Measurements from ENCODE around the gene C9orf152.

The C9orf152 gene

GRCh38 chr9:110175275-110175968 lies 32.5 kb downstream of the C9orf152 start:
- Histone ChIP-seq H3K27ac (replicated peaks; ENCODE audit: low read length) (no peak overlapping the region), H3K27me3 (ENCODE audit: control insufficient read depth in 3 of 3, insufficient read depth in 3 of 3, low read depth in 1 of 3, low read length in 3 of 3) (no peaks in the 10 kb centered on the region), H3K36me3 (replicated peaks in 1 of 2; ENCODE audit: control insufficient read depth in 2 of 2, insufficient read depth in 2 of 2, low read length in 2 of 2) (peaks cover 2 to 23% of the 10 kb centered on the region in 2 donors), H3K79me1 (ENCODE audit: low read depth, low read length) (no peaks in the 10 kb centered on the region), H2BK12ac (ENCODE audit: low read length) (no peak overlapping the region), H2AK5ac (ENCODE audit: low read depth, low read length) (no peak overlapping the region), H3K23ac (ENCODE audit: low read depth, low read length, poor library complexity) (no peak overlapping the region), H3K4ac (ENCODE audit: low read length) (no peak overlapping the region), H3K14ac (ENCODE audit: low read length) (no peak overlapping the region), H2BK120ac (ENCODE audit: low read depth, low read length) (no peak overlapping the region), H2AFZ (ENCODE audit: low read length) (no peak overlapping the region), H3K18ac (ENCODE audit: low read length) (no peak overlapping the region), H2BK15ac (ENCODE audit: low read length) (no peak overlapping the region), H3K4me1 (ENCODE audit: control insufficient read depth in 2 of 2, insufficient read depth in 1 of 2, low read depth in 1 of 2, low read length in 2 of 2) (peaks cover 0 to 2% of the 10 kb centered on the region in 2 donors), H3K9ac (ENCODE audit: low read depth, low read length, poor library complexity) (no peak overlapping the region), H3K9me3 (replicated peaks in 1 of 2; ENCODE audit: control insufficient read depth in 2 of 2, insufficient read depth in 1 of 2, low read depth in 1 of 2, low read length in 2 of 2) (peaks cover 0 to 10% of the 10 kb centered on the region in 2 donors), H4K91ac (ENCODE audit: low read depth, low read length, poor library complexity) (no peak overlapping the region), H3K4me3 (ENCODE audit: low read length in 2 of 2) (no peak overlapping the region), H3K4me2 (ENCODE audit: insufficient read depth, low read length, poor library complexity, severe bottlenecking) (no peak overlapping the region), H2BK5ac (ENCODE audit: low read length) (no peak overlapping the region), H4K8ac (ENCODE audit: low read depth, low read length) (no peak overlapping the region)
- no CpG with 5 or more reads among the region's 4 CpGs for WGBS, 2 donors (ENCODE audit: extremely low coverage in 2 of 2, insufficient read length in 2 of 2, insufficient replicate concordance in 1 of 2)
- DNase-seq (ENCODE audit: low spot score): no peak

DNA sequence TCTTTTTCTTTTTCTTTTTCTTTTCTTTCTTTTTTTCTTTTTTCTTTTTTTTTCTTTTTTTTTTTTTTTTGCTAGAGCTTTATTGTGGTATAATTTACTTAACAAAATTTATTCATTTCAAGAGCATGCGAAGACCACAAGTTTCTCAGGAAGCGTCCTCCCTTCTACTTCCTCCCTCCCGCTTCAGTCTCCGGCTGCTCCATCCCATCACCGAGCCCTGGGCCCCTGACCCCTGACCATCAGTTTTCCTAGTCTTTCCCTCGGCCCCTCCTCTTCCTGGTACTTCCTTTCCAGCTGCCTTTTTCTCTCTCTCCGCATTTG lies 34.7 kb downstream of the C9orf152 start:
- no peak overlapping the region for H4K8ac ChIP-seq (ENCODE audit: low read depth, low read length)

DNA sequence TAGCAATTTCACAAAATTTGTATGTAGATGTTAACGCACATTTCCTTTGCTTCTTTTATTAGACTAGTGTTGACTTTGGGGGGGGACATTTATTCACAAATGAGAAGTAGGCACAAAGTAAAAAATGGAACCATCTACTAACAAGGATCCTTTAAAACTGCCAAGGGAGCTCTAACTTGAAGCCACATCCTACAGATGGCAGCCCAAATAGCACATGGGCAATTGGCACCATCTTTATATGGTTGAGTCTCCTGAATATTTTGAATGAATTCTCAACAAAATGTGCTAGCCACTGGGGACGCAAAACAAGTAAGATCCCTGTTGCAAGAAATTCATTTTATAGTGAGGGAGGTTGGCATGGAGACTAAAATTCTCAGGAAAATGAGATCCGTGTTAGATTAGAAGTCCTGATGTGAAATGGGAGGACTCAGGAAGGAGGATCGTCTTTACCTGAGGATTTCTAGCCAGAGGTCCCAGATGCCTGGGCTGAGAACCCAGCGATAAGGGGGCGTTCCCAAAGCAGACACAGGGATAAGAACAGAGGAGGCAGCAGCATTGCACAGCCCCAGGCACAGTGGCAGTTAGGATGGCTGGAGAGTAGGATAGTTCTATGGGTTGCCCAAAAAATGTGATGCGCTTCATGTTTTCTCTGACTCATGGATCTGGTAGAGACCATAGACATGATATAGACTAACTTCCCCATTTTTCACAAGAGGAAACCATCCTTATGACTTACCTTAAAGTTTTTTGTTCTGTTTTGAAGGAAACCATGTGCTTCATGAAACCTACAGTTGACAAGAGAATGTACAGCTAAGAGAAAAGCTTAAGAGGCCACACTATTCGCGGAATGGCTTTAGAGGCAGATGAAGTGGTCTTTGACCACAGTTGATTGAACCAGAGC lies 37.4 kb downstream of the C9orf152 start:
- H3K4me2 ChIP-seq (ENCODE audit: insufficient read depth, low read length, poor library complexity, severe bottlenecking): no peak overlapping the region
- no peak overlapping the region for H2BK12ac ChIP-seq (ENCODE audit: low read length)
- DNase-seq (ENCODE audit: low spot score): no peak
- H3K18ac ChIP-seq (ENCODE audit: low read length): no peak overlapping the region
- no peak overlapping the region for H2BK120ac ChIP-seq (ENCODE audit: low read depth, low read length)
- no peak overlapping the region for H2BK5ac ChIP-seq (ENCODE audit: low read length)
- H2AFZ ChIP-seq (ENCODE audit: low read length): no peak overlapping the region
- no peak overlapping the region for H3K4me3 ChIP-seq (ENCODE audit: low read length in 2 of 2)
- H4K8ac ChIP-seq (ENCODE audit: low read depth, low read length): no peak overlapping the region
- H3K9ac ChIP-seq (ENCODE audit: low read depth, low read length, poor library complexity): no peak overlapping the region
- H3K14ac ChIP-seq (ENCODE audit: low read length): no peak overlapping the region
- H3K36me3 ChIP-seq (replicated peaks in 1 of 2; ENCODE audit: control insufficient read depth in 2 of 2, insufficient read depth in 2 of 2, low read length in 2 of 2): peaks cover 7 to 67% of the 10 kb centered on the region in 2 donors
- no peaks in the 10 kb centered on the region for H3K79me1 ChIP-seq (ENCODE audit: low read depth, low read length)
- no peak overlapping the region for H3K4ac ChIP-seq (ENCODE audit: low read length)
- H3K4me1 ChIP-seq (ENCODE audit: control insufficient read depth in 2 of 2, insufficient read depth in 1 of 2, low read depth in 1 of 2, low read length in 2 of 2): peaks cover 0 to 2% of the 10 kb centered on the region in 2 donors
- no CpG with 5 or more reads among the region's 9 CpGs for WGBS, 2 donors (ENCODE audit: extremely low coverage in 2 of 2, insufficient read length in 2 of 2, insufficient replicate concordance in 1 of 2)
- no peak overlapping the region for H3K23ac ChIP-seq (ENCODE audit: low read depth, low read length, poor library complexity)
- H3K27ac ChIP-seq (replicated peaks; ENCODE audit: low read length): no peak overlapping the region
- no peak overlapping the region for H2BK15ac ChIP-seq (ENCODE audit: low read length)
- no peak overlapping the region for H4K91ac ChIP-seq (ENCODE audit: low read depth, low read length, poor library complexity)
- peaks cover 0 to 9% of the 10 kb centered on the region in 2 donors for H3K9me3 ChIP-seq (replicated peaks in 1 of 2; ENCODE audit: control insufficient read depth in 2 of 2, insufficient read depth in 1 of 2, low read depth in 1 of 2, low read length in 2 of 2)
- no peak overlapping the region for H2AK5ac ChIP-seq (ENCODE audit: low read depth, low read length)
- no peaks in the 10 kb centered on the region for H3K27me3 ChIP-seq (ENCODE audit: control insufficient read depth in 3 of 3, insufficient read depth in 3 of 3, low read depth in 1 of 3, low read length in 3 of 3)

More for the DNA sequence above, 34.7 kb downstream of the C9orf152 start:
- Histone ChIP-seq H2BK12ac (ENCODE audit: low read length) (no peak overlapping the region), H3K18ac (ENCODE audit: low read length) (no peak overlapping the region), H3K23ac (ENCODE audit: low read depth, low read length, poor library complexity) (no peak overlapping the region), H3K4ac (ENCODE audit: low read length) (no peak overlapping the region), H3K4me2 (ENCODE audit: insufficient read depth, low read length, poor library complexity, severe bottlenecking) (no peak overlapping the region), H2BK15ac (ENCODE audit: low read length) (no peak overlapping the region), H4K91ac (ENCODE audit: low read depth, low read length, poor library complexity) (no peak overlapping the region), H3K4me3 (ENCODE audit: low read length in 2 of 2) (no peak overlapping the region), H2AK5ac (ENCODE audit: low read depth, low read length) (no peak overlapping the region), H2AFZ (ENCODE audit: low read length) (no peak overlapping the region), H3K36me3 (replicated peaks in 1 of 2; ENCODE audit: control insufficient read depth in 2 of 2, insufficient read depth in 2 of 2, low read length in 2 of 2) (peaks cover 7 to 44% of the 10 kb centered on the region in 2 donors), H3K27ac (replicated peaks; ENCODE audit: low read length) (no peak overlapping the region), H3K27me3 (ENCODE audit: control insufficient read depth in 3 of 3, insufficient read depth in 3 of 3, low read depth in 1 of 3, low read length in 3 of 3) (no peaks in the 10 kb centered on the region), H3K14ac (ENCODE audit: low read length) (no peak overlapping the region), H3K9me3 (replicated peaks in 1 of 2; ENCODE audit: control insufficient read depth in 2 of 2, insufficient read depth in 1 of 2, low read depth in 1 of 2, low read length in 2 of 2) (peaks cover 0 to 9% of the 10 kb centered on the region in 2 donors), H2BK120ac (ENCODE audit: low read depth, low read length) (no peak overlapping the region), H3K9ac (ENCODE audit: low read depth, low read length, poor library complexity) (no peak overlapping the region), H3K79me1 (ENCODE audit: low read depth, low read length) (no peaks in the 10 kb centered on the region), H2BK5ac (ENCODE audit: low read length) (no peak overlapping the region), H3K4me1 (ENCODE audit: control insufficient read depth in 2 of 2, insufficient read depth in 1 of 2, low read depth in 1 of 2, low read length in 2 of 2) (peaks cover 0 to 2% of the 10 kb centered on the region in 2 donors)
- no CpG with 5 or more reads among the region's 7 CpGs for whole genome bisulfite sequencing, 2 donors (ENCODE audit: extremely low coverage in 2 of 2, insufficient read length in 2 of 2, insufficient replicate concordance in 1 of 2)
- DNase-seq (ENCODE audit: low spot score): no peak

DNA sequence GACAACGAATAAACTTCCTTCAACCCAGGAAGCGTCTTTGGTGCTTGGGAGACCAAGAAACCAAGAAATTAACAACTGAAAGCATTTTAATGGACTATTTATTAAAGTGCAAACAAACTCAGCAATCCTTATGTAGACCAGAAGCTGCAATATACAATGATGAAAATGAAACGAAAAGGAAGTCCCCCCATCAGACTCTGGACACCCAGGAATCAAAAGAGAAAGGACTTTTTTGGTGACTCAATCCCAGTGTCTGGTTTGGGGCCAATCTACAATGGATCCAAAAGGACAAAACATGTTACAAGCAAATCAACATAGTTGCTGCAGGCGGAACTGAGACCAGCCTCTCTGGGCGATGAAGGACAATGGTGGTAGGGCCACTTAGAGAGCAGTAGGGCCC lies 39.5 kb downstream of the C9orf152 start:
- H3K79me1 ChIP-seq (ENCODE audit: low read depth, low read length): no peaks in the 10 kb centered on the region
- H3K4me1 ChIP-seq (ENCODE audit: control insufficient read depth in 2 of 2, insufficient read depth in 1 of 2, low read depth in 1 of 2, low read length in 2 of 2): peaks cover 0 to 2% of the 10 kb centered on the region in 2 donors
- no peak overlapping the region for H3K4me3 ChIP-seq (ENCODE audit: low read length in 2 of 2)
- no peak overlapping the region for H2AK5ac ChIP-seq (ENCODE audit: low read depth, low read length)
- H4K8ac ChIP-seq (ENCODE audit: low read depth, low read length): no peak overlapping the region
- no peak overlapping the region for H3K4ac ChIP-seq (ENCODE audit: low read length)
- H3K4me2 ChIP-seq (ENCODE audit: insufficient read depth, low read length, poor library complexity, severe bottlenecking): no peak overlapping the region
- H2BK15ac ChIP-seq (ENCODE audit: low read length): no peak overlapping the region
- H3K36me3 ChIP-seq (replicated peaks in 1 of 2; ENCODE audit: control insufficient read depth in 2 of 2, insufficient read depth in 2 of 2, low read length in 2 of 2): peaks cover 5 to 70% of the 10 kb centered on the region in 2 donors
- H3K9me3 ChIP-seq (replicated peaks in 1 of 2; ENCODE audit: control insufficient read depth in 2 of 2, insufficient read depth in 1 of 2, low read depth in 1 of 2, low read length in 2 of 2): peaks cover 0 to 8% of the 10 kb centered on the region in 2 donors
- H3K27ac ChIP-seq (replicated peaks; ENCODE audit: low read length): no peak overlapping the region
- H2BK12ac ChIP-seq (ENCODE audit: low read length): no peak overlapping the region
- no CpG with 5 or more reads among the region's 5 CpGs for WGBS, 2 donors (ENCODE audit: extremely low coverage in 2 of 2, insufficient read length in 2 of 2, insufficient replicate concordance in 1 of 2)
- H2BK5ac ChIP-seq (ENCODE audit: low read length): no peak overlapping the region
- no peak overlapping the region for H4K91ac ChIP-seq (ENCODE audit: low read depth, low read length, poor library complexity)
- H3K27me3 ChIP-seq (ENCODE audit: control insufficient read depth in 3 of 3, insufficient read depth in 3 of 3, low read depth in 1 of 3, low read length in 3 of 3): no peaks in the 10 kb centered on the region
- no peak for DNase-seq (ENCODE audit: low spot score)
- H2AFZ ChIP-seq (ENCODE audit: low read length): no peak overlapping the region
- H3K18ac ChIP-seq (ENCODE audit: low read length): no peak overlapping the region
- no peak overlapping the region for H3K9ac ChIP-seq (ENCODE audit: low read depth, low read length, poor library complexity)
- H3K14ac ChIP-seq (ENCODE audit: low read length): no peak overlapping the region
- H2BK120ac ChIP-seq (ENCODE audit: low read depth, low read length): no peak overlapping the region
- H3K23ac ChIP-seq (ENCODE audit: low read depth, low read length, poor library complexity): no peak overlapping the region
